Mucosa of gallbladder (tissue), 1 donor: ENCODE results near the gene SPO11. TPM values are rescaled to one million over a fixed set of nuclear protein-coding genes. Genes with fewer than 3 reads are reported as not detected.

ENCODE experiments used
- DNase-seq: peaks from one replicate; pipeline ENCODE4 v3.0.0-alpha.2; 2020; ENCODE audit warnings: low spot score
- total RNA-seq: library from RNA; stranded (reverse); gene quantifications from one replicate; pipeline ENCODE4 v1.2.1, GENCODE V29; 2021
- donor health status: DM: no; HTN: no; CAD: no.

The SPO11 gene
- total RNA-seq, 1 donor from 2014 or later = not detected

GRCh38 chr20:57391439-57392301 lies 62.1 kb downstream of the SPO11 start:
- no peak for DNase-seq

- DNase-seq = peak; percentile 57
Observed at GRCh38 chr20:57392512-57393271, 63.1 kb downstream of the SPO11 start.

Other genes with a start within 250 kb of the SPO11 start
- gene BMP7, start 63.2 kb upstream of the SPO11 start, total RNA-seq = 1.2 TPM
- 20.9 TPM for gene RAE1, start 21.5 kb downstream of the SPO11 start, total RNA-seq
- gene RBM38, start 61.6 kb downstream of the SPO11 start, total RNA-seq = 21.9 TPM
- 0.17 TPM for gene CTCFL, start 195.3 kb downstream of the SPO11 start, total RNA-seq
- 27.0 TPM for gene PCK1, start 231.3 kb downstream of the SPO11 start, total RNA-seq